AG04450 (cell line): ENCODE measurements around the gene SLC35F1. TPM values are rescaled to one million over a fixed set of nuclear protein-coding genes. Genes with fewer than 3 reads are reported as not detected.

Experiments
- CTCF ChIA-PET: fragments of 300-600, 350-600 bp; formaldehyde crosslinking; extraction: SDS; loops from one replicate; lab custom pipeline; 2022; ENCODE audit warnings: antibody characterized with exemption, inconsistent platforms; lab: Charles Lee
- POLR2A ChIA-PET: fragments of 350-600 bp; formaldehyde crosslinking; extraction: SDS; loops from one replicate; lab custom pipeline; 2021; ENCODE audit warnings: antibody characterized with exemption, inconsistent platforms; lab: Yijun Ruan, JAX
- DNase-seq: peaks from one replicate; pipeline ENCODE4 v3.0.0-alpha.2; 2011; ENCODE audit warnings: low read depth, low spot score
- H3K27ac ChIP-seq: one replicate; pipeline ENCODE4 v1.5.1; 2012; ENCODE audit warnings: low read depth, low read length, control low read depth
- H3K27me3 ChIP-seq: one replicate; pipeline ENCODE4 v1.6.0; 2012; ENCODE audit warnings: low read length; ENCODE audit not compliant: control insufficient read depth, insufficient read depth
- H3K4me3 ChIP-seq: 2 replicates; pipeline ENCODE4 v1.5.1; 2011; ENCODE audit warnings: mild to moderate bottlenecking, low read depth, low read length, control low read depth
- H3K9me3 ChIP-seq: 2 replicates; pipeline ENCODE4 v1.5.1; 2012; ENCODE audit warnings: low read length; ENCODE audit not compliant: control insufficient read depth, insufficient read depth
- CTCF ChIP-seq: IDR thresholded peaks from 2 replicates; pipeline ENCODE4 v1.5.1; 2011; ENCODE audit warnings: low read depth, low read length, control low read depth, inconsistent platforms
- polyA plus RNA-seq: library from polyadenylated mRNA; depleted of rRNA; stranded (reverse); fragments of >200 nt; gene quantifications from 2 replicates; pipeline ENCODE4 v1.2.3, GENCODE V29; 2011

SLC35F1 gene
- polyA plus RNA-seq, 1 experiment: 0.14 TPM

GRCh38 chr6:117916483-117916882 lies 9.4 kb downstream of the SLC35F1 start:
- no peak for TF ChIP-seq CTCF
- Histone ChIP-seq H3K27ac (no peak overlapping the region), H3K27me3 (no peaks in the 10 kb centered on the region), H3K9me3 (no peaks in the 10 kb centered on the region), H3K4me3 (no peak overlapping the region)
- no peak for DNase-seq
- ChIA-PET POLR2A (no interaction called here), CTCF (no interaction called here)

GRCh38 chr6:117917176-117917575 lies 10.1 kb downstream of the SLC35F1 start:
- no peak overlapping the region for H3K4me3 ChIP-seq
- H3K9me3 ChIP-seq: no peaks in the 10 kb centered on the region
- H3K27me3 ChIP-seq: no peaks in the 10 kb centered on the region
- POLR2A ChIA-PET: no interaction called here
- CTCF ChIA-PET: no interaction called here
- no peak for TF ChIP-seq CTCF
- no peak for DNase-seq
- H3K27ac ChIP-seq: no peak overlapping the region

- no peak for DNase-seq
- ChIA-PET CTCF (no interaction called here), POLR2A (no interaction called here)
- Histone ChIP-seq H3K9me3 (no peaks in the 10 kb centered on the region), H3K4me3 (no peak overlapping the region), H3K27ac (no peak overlapping the region), H3K27me3 (no peaks in the 10 kb centered on the region)
- TF ChIP-seq CTCF: no peak
Observed at GRCh38 chr6:117918454-117918853, 11.4 kb downstream of the SLC35F1 start.

GRCh38 chr6:117919275-117919674 lies 12.2 kb downstream of the SLC35F1 start:
- POLR2A ChIA-PET: no interaction called here
- no peak for DNase-seq

More at GRCh38 chr6:117919275-117919674, 12.2 kb downstream of the SLC35F1 start:
- CTCF ChIA-PET: no interaction called here
- TF ChIP-seq CTCF: no peak
- H3K9me3 ChIP-seq: no peaks in the 10 kb centered on the region
- no peaks in the 10 kb centered on the region for H3K27me3 ChIP-seq
- no peak overlapping the region for H3K4me3 ChIP-seq
- H3K27ac ChIP-seq: no peak overlapping the region
